Measurements from ENCODE around the gene NFAM1.

- TF ChIP-seq POLR2AphosphoS5 (IDR thresholded peaks at IDR 0.05; ENCODE audit: borderline replicate concordance, low read depth, low read length) = no peak
- TF ChIP-seq EZH2 (IDR thresholded peaks at IDR 0.05) = no peak
- TF ChIP-seq FOXP2 (optimal IDR thresholded peaks at IDR 0.05; ENCODE audit: control extremely low read depth, extremely low read length, insufficient read depth) = no peak
Observed at GRCh38 chr22:42439821-42440674, 7.8 kb upstream of the NFAM1 start.
